Midbrain (tissue), 1 donor: Measurements from ENCODE around the gene NAALADL2.
"Not testable (repeated sequence)": the region's sequence is repeated elsewhere in the genome, so short reads cannot be mapped to it uniquely, and the experiment has no call there.

Source experiments
- DNase-seq: peaks from one replicate; lab custom pipeline; 2025; lab: John Stamatoyannopoulos, UW

The NAALADL2 gene

DNA sequence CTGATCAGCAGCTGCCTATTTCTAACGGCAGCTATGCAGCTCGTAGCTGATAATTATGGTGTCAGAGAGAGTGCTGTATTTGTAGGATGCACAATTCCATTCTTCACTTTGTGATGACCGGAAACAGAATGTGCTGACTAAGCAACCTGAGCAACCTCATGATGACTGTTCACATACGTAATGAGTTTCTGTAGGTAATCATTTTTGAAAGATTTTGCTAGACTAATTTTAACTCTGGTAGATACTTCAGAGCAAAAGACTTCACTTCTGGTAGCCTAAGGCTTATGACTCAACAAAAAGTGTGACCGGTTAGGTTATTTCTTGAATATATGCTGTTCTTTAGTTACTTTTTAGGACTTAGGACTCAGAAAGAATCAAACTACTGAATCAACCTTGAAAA, 567.7 kb downstream of the NAALADL2 start:
- no peak for DNase-seq

DNA sequence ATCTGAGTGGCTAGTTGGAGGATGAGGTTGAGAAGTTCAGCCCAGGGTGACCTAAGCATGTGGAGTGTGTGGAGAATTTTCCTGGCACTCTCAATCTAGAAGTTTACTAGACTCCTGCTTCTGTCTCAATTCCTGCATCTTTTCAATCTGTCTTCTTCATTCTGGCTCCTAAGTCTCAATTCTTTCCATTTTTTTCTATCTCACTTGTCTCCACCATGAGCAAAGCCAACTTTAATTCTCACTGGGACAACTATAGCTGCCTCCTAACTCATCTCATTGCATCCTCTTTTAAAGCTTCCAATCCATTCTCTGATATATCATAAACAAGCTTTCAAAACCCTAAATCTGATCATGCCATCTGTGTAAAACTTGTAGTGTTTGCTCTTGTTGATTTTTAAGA, 569.3 kb downstream of the NAALADL2 start:
- DNase-seq = no peak

DNA sequence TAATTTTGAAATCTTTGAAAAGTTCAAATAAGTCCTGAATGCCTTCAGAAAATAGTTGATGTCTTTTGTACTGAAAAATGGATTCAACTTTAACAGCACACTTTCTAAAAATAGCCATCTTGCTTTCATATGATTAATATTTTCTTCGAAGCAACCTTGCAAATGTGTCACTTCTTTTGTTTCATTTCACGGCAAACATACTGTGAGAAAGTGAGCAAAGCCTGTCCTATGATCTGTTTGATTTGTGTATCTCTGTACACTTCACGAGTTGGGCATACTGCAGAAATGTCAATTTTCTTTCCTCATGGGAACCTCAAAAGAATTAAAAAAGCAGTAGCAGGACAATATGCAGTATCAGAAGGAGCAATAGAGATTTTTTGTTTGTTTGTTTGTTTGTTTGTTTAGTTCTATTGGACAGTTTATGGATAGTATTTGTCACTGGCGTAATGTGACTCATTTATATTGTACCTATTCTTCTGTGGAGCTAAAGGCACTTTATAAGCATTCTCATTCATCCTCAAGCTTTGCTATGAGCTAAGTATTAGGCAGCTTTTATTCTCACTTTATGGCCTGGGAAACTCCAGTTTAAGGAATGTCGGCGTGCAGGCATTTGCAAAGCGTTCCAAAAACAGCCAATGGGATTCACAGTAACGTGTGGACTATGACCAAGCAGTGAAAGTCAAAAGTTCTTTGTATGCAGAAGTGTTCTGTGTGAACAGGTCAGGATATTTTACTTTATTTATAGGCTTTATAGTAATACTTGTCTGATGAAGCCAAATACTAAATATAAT, 572.0 kb downstream of the NAALADL2 start:
- no peak for DNase-seq

DNA sequence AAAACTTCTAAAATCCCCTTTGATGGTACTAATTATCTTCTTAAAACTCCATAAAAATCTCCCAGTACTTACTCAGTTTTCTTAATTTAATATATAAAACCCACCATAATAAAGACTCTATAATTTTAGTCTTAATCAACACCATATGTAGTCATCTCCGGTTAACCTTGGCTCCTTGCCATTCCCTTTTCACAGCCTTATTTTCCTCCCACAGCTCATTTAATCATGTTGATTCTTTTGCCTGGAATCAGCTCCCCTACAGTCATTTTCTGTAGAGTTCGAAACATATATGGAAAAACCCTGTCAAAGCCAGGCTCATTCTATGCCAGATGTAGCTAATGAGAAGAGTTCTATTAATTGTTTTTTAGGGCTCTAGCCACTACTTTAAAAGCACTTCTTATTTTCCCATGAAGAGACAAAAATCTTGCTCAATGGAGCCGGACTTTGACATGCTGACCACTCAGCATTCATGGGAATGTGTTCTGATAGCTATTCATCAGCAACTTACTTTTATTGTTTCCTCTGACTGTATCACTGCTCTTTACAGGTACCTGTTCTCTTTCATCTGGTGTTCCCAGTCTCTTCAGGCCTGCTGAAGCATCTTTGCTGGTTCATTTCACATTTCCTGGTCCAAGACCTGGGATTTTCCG, 573.4 kb downstream of the NAALADL2 start:
- DNase-seq = no peak

DNA sequence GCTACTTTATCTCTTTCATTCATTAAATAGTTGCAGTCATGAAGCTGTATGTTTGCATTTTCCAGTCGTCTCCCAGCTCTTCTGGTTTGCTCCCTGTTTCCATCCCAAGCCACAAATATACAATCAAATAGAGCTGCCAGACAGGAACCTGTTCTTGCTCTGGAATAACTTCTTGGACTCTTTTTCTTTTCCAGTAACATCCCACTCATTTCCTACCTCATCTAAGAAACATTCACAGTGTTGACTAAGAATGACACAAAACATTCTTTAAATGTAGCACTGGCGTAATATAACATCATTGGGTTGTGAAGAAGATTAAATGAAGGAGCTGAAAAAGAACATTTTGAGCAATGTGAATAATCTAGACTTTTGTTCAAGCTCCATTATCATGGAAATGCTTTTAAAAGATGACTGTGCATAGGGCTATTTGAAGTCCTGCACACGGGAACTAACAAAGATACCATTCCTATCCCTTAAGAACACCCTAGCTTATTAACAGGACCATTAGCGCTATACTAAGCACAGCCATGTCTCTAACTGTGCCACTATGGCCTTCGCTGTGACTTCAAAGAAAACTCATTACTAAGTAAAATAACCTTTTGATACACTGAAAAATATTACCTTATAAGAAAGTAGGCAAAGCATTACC, 574.0 kb downstream of the NAALADL2 start:
- no peak for DNase-seq

DNA sequence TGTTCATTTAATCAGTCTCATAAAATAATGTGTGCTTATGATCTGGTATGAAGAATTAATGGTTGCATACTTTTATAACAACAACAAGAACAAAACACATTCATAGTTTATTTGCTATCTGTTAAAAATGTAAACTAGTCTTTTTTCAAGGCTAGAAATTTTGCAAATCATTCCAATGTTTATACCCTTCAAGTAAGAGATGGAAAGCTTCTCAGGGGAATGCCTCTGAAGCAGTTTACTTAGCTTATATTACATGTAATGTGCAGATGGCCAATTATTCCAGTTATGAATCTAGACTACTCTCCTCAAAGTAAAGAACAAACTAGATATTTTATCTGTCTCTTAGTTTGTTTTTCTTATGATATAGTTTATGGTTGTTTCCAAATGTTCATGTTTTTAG, 575.4 kb downstream of the NAALADL2 start:
- DNase-seq = no peak

DNA sequence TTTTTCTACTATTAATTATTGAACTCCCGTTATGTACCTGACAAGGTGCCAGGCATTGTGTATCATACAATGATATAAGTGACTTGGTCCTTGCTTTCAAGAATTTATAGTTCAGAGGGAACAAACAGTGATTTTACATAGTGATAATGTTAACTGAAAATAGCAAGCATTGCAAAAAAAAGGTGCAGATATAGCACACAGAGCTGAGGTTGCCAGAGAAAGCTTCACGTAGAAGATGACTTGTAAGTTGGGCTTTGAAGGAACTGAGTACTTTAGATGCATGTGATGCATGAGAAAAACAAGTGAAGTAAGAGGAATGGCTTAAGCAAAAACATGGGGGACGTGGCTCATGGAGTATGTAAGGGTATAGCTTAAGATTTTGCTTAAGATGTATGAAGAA, 584.5 kb downstream of the NAALADL2 start:
- DNase-seq = no peak

DNA sequence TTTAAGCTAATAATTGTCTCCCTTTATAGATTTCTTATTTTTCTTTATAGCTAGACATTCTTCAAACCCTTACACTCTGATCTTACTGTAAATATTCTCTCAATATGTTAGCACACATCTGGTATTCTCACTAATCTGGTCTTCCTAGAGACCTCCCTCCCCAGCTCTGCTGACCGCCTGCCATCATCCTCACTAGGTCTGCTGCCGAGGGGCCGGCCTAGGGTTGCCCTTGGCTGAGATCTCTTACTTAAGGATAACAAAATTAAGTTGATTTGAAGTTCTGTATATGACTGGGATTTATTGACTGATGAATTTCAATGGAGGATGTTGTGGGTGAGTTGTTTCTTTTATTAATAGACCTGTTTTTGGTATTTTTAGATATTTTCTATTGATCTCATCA, 586.6 kb downstream of the NAALADL2 start:
- DNase-seq = no peak

DNA sequence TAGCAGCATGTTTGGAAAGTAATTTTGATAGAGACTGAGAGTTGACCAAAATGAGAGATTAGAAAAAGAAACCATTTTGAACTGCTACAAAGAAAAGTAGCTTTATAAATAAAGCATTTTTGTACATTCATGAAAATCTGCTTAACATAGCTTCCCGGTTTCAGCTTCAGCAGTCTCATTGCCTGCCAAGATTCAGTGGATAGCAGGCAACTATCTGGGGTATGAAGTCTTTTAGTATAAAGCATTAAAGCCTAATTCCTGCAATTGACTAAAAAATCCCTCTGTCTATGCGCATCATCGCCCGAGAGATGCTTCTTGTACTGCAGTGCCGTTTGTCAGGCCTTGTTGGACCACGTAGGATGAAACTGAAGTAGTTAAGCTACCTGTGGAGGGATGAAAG, 588.4 kb downstream of the NAALADL2 start:
- no peak for DNase-seq

DNA sequence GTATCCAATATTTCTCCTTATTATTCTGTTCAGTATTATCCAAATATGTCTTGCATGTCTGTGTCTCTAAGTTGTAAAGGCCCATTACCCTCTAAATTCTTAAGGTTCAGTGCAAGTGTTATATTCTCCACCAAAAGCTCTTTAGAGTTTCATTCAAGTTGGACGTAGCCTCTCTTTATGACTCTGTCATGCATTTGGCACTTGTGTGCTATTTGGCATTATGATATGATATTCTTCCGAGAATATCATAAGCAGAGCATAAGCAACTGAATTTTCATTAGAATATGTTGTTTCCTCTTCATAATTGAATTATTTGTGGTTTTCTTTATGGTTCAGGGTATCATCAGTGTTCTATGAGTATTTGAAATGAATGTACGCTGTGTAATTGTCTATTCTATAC, 594.2 kb downstream of the NAALADL2 start:
- DNase-seq = no peak

DNA sequence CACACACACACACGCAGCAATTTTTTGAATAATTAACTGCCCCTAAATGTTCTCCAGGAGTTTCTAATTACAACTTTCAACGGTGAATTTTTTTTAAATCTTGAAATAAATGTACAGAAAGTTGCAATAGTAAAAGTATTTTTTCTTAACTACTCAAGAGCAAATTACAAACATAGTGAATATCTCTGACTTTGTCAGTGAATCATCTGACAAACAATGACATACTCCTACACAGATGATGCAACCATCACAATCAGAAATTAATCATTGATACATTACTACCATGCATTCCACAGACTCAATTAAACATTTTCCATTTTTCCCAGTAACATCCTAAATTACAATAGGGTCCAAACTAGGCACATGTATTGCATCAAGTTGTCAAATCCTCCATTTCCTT, 597.3 kb downstream of the NAALADL2 start:
- DNase-seq = no peak

DNA sequence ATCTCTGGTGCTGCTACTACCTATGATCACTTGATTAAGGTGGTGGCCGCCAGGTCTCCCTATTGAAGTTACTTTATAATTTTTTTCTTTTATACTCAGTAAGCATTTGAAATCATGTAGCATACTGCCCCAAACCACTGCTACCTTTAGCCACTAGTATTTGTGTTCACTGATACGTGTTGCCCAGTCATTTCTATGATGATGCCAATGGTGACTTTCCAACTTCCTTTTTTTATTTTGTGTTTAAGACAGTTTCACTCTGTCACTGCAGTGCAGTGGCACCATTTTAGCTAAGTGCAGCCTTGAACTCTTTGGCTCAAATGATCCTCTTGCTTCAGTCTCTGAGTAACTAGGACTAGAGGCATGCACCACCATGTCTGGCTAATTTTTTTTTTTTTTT, 598.2 kb downstream of the NAALADL2 start:
- no peak for DNase-seq

DNA sequence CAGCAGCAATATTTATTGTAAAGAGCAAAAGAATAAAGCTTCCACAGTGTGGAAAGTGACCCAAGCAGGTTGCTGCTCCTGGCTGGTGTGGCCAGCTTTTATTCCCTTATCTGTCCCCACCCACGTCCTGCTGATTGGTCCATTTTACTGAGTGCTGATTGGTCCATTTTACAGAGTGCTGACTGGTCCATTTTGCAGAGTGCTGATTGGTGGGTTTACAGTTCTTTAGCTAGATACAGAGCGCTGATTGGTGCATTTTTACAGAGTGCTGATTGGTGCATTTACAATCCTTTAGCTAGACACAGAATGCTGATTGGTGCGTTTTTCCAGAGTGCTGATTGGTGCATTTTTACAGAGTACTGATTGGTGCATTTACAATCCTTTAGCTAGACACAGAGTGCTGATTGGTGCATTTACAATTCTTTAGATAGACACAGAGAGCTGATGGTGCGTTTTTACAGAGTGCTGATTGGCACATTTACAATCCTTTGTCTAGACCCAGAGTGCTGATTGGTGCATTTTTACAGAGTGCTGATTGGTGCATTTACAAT, 601.8 kb downstream of the NAALADL2 start:
- not testable (repeated sequence) for DNase-seq

DNA sequence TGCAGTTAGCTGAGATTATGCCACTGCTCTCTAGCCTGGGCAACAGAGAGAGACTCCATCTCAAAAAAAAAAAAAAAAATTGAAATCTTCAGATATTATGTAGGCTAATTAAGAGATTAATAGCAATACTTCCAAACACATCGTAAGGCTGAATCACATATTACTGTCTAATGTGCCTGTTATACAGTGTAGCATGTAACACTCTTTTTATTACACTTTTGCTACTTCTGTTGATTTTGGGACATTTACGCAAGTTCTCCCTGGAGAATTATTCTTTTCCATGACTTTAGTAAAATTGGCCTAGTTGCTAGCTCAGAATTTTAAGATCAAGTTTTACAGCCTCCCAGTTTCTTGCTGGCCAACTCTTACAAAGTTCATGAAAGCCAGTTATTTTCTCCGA, 605.2 kb downstream of the NAALADL2 start:
- DNase-seq = no peak

DNA sequence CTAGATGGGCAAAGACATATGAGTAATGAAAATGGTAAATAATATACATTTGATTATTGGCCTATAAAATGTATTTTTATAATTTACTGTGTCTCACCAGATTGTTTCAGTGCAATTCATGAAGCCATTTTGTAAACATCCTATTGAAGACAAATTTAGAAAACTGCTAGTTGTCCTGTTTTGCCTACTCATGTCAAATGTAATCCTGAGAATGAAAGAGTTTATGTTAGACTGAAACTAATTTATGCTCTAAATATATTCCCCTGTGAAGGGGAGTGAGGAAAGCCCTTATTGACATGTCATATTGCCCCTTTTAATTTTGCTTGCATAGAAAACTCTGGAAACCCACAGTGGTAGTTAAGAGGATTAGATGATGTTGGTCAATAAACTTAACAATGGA, 610.0 kb downstream of the NAALADL2 start:
- DNase-seq = no peak

DNA sequence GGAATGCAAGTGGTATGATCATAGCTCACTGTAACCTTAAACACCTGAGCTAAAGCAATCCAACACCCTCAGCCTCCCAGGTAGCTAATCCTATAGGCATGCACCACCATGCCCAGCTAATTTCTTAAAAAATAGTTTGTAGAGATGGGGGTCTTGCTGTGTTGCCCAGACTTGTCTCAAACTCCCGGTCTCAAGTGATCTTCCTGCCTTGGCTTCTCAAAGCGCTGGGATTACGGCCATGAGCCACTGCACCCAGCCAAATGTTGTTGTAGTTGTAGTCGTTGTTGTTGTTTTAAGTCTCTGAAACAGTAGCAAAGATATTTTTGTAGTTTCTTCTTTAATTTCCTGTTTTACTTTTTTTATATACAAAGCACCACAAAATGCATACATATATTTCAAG, 616.6 kb downstream of the NAALADL2 start:
- DNase-seq = no peak

DNA sequence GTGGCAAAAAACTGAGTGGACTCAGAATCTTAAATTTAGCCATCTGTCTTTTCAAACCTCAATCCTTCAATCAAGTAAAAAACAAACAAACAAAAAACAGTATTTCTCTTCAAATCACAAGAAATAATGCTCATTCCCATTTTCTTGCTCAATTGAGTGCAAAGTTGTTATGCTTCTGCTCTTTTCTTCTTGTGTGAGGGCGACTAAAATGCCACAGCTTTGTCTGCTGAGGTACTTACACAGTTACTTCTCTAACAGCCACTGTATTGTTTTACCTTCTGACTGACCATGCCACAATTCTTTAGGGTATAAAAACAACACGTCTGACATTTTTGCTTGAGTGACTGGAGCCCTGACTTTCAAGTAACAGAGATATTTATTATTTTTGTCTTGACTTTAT, 617.4 kb downstream of the NAALADL2 start:
- no peak for DNase-seq

DNA sequence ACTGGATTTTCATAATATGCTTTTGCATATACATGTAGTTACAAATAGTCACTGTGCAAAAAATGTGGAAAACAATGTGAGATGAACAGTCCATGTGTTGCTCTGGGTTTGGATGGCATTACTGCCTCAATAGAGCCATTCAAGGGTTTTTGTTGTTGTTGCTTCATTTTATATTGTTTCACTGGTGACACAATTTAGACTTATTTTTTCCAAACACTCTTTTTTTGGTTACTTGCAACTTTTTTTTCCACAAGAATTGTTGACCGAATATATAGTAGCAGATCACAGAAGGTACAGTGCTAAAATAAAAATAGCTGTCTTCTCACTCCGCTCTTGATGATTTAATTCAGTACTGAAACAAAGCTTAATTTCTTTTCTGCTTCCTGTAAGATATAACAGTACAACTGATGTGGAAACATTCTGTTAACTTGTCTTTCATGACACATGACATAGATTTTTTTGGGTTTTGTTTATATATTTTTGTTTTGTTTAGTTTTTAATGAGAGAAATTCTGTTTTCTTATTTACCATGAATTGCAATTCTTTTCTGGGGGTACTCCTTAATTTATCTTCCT, 618.6 kb downstream of the NAALADL2 start:
- peak; percentile 33 for DNase-seq

DNA sequence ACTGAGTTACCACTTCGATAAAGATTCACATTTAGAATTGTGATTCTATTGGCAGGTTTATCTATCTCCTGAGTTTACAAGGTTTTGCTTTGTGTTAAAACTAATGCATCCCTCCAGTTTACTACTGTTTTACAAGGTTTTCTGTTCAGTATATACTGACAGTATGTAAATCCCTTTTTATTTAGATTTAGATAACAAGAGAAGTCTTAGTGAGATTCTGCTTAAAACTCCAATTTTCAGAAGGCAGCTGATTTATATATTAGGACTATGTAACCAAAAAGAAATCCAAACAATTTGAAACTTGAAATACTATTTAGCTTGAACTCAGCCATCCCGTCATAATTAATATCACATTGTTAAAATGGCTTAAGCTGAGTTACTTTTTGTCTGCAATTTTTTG, 619.2 kb downstream of the NAALADL2 start:
- DNase-seq = no peak

DNA sequence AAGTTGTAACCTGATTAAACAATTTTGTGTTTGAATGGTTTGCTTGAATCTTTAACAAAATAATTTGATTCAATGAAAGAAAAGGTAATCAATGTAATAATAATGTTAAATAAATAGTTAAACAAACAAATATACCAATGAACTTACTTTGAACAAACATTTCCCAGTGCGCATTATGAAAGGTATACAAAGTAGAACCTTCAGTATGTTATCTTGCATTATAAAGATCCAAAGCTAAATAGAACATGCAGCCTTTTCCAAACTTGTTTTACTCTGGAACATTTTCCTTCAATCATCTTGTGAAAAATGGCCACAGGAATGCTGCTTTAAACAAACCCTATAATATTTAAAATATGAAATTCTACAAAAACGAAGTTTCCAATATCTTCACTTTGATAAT, 620.0 kb downstream of the NAALADL2 start:
- no peak for DNase-seq

DNA sequence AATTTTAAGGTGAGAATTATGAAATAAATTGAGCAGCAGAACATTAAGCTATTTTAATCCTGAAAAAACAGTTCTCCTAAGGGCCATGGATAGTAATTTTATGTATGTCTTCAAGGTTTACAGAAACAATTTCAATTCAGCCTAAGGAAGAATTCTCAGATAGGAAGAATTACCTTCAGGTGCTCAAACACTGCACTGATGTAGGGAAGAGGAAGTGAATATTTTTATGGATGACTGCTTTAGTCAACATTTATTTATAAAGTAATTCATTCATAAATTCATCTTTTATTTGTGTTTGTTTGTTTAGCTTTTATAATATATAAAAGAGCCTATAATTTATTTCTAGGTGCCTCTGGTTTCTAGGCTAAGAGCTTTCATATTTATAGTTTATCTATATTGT, 620.7 kb downstream of the NAALADL2 start:
- no peak for DNase-seq

DNA sequence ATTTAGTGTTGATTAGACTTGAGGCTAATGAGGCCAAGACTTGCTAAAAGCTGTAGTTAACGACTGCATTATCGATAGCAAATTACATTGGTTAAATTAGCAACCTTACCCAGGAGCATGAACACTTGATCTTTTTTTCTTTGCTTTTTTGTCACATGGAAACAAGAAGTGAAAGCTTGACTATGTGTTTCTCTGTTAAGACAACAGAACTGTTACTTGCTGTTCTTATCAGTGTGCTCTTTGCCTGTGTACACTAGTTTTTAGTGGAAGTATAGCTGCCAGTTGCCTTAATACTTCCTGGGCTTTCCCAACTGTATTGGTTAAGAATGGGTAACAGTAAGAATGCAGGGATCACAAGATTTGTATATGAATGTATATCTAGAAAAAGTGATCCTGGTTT, 625.5 kb downstream of the NAALADL2 start:
- DNase-seq = no peak

DNA sequence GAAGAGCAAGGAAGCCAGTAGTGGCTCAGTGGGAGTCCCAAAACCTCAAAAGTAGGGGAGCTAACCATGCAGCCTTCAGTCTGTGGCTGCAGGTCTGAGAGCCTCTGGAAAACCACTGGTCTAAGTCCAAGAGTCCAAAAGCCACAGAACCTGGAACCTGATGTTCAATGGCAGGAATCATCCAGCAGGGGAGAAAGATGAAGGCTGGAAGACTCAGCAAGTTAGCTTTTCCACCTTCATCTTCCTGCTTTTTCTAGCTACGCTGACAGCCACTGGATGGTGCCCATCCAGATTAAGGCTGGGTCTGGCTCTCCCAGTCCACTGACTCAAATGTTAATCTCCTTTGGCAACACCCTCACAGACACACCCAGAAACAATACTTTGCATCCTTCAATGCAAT, 626.3 kb downstream of the NAALADL2 start:
- DNase-seq = no peak
